ENCODE results near the gene VILL. TPM values are rescaled to one million over a fixed set of nuclear protein-coding genes. Genes with fewer than 3 reads are reported as not detected.
"Not testable (repeated sequence)": the region's sequence is repeated elsewhere in the genome, so short reads cannot be mapped to it uniquely, and the experiment has no call there.

Gene VILL
- polyA plus RNA-seq, 1 donor from 2014 or later = not detected

GRCh38 chr3:38033586-38033985 is 43.0 kb downstream of the VILL start:
- H3K9ac ChIP-seq (ENCODE audit: low read length); H3K36me3 ChIP-seq (ENCODE audit: insufficient read depth, low read length); H3K79me2 ChIP-seq (replicated peaks; ENCODE audit: insufficient read depth, low read length): not testable (repeated sequence)

DNA sequence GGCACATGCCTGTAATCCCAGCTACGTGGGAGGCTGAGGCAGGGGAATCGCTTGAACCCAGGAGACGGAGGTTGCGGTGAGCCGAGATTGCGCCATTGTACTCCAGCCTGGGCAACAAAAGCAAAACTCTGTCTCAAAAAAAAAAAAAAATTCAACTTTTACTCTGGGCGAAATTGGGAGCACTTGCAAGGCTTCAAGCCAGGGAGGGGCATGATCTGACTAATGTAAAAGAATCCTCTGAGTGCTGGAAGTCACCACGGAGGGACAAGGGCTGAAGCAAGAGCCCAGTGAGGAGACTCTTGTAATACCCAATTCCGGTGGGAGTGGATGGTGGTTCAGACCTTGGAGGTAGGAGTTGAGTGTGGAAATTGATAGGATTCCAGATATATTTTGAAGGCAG is 43.7 kb downstream of the VILL start:
- not testable (repeated sequence) for H3K9me3 ChIP-seq (ENCODE audit: low read length); H3K4me2 ChIP-seq (ENCODE audit: low read length); H3K79me2 ChIP-seq (replicated peaks; ENCODE audit: insufficient read depth, low read length); H4K20me1 ChIP-seq (ENCODE audit: insufficient read depth); H3K9ac ChIP-seq (ENCODE audit: low read length); H3K27ac ChIP-seq (ENCODE audit: low read length); H3K36me3 ChIP-seq (ENCODE audit: insufficient read depth, low read length); H3K4me3 ChIP-seq (ENCODE audit: low read length); H3F3A ChIP-seq (ENCODE audit: insufficient read depth, low read length, poor library complexity, severe bottlenecking); H2AFZ ChIP-seq (ENCODE audit: low read depth, low read length); H3K9me2 ChIP-seq (ENCODE audit: insufficient read depth, low read length)
- peaks cover 24% of the 10 kb centered on the region for H3K27me3 ChIP-seq (ENCODE audit: insufficient read depth, low read depth, low read length)

More at GRCh38 chr3:38033586-38033985, 43.0 kb downstream of the VILL start:
- H2AFZ ChIP-seq (ENCODE audit: low read depth, low read length); H3K4me3 ChIP-seq (ENCODE audit: low read length); H3K4me2 ChIP-seq (ENCODE audit: low read length); H3F3A ChIP-seq (ENCODE audit: insufficient read depth, low read length, poor library complexity, severe bottlenecking); H3K9me3 ChIP-seq (ENCODE audit: low read length); H3K9me2 ChIP-seq (ENCODE audit: insufficient read depth, low read length); H4K20me1 ChIP-seq (ENCODE audit: insufficient read depth); H3K27ac ChIP-seq (ENCODE audit: low read length): not testable (repeated sequence)
- peaks cover 23% of the 10 kb centered on the region for H3K27me3 ChIP-seq (ENCODE audit: insufficient read depth, low read depth, low read length)

DNA sequence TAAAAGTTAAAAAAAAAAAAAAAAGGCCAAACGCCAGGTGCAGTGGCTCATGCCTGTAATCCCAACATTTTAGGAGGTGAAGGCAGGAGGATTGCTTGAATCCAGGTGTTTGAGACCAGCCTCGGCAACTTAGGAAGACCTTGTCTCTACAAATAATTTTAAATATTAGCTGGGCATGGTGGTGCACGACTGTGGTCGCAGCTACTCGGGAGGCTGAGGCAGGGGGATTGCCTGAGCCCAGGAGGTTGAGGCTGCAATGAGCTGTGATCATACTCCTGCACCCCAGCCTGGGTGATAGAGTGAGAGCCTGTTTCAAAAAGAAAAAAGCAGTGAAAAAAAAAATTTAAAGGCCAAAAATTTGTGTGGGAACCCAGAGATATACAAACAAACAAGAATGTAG is 45.7 kb downstream of the VILL start:
- TF ChIP-seq, protein P1, sequence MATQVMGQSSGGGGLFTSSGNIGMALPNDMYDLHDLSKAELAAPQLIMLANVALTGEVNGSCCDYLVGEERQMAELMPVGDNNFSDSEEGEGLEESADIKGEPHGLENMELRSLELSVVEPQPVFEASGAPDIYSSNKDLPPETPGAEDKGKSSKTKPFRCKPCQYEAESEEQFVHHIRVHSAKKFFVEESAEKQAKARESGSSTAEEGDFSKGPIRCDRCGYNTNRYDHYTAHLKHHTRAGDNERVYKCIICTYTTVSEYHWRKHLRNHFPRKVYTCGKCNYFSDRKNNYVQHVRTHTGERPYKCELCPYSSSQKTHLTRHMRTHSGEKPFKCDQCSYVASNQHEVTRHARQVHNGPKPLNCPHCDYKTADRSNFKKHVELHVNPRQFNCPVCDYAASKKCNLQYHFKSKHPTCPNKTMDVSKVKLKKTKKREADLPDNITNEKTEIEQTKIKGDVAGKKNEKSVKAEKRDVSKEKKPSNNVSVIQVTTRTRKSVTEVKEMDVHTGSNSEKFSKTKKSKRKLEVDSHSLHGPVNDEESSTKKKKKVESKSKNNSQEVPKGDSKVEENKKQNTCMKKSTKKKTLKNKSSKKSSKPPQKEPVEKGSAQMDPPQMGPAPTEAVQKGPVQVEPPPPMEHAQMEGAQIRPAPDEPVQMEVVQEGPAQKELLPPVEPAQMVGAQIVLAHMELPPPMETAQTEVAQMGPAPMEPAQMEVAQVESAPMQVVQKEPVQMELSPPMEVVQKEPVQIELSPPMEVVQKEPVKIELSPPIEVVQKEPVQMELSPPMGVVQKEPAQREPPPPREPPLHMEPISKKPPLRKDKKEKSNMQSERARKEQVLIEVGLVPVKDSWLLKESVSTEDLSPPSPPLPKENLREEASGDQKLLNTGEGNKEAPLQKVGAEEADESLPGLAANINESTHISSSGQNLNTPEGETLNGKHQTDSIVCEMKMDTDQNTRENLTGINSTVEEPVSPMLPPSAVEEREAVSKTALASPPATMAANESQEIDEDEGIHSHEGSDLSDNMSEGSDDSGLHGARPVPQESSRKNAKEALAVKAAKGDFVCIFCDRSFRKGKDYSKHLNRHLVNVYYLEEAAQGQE (IDR thresholded peaks at IDR 0.05; ENCODE audit: borderline replicate concordance) = no peak
- TF ChIP-seq TAF1 (IDR thresholded peaks at IDR 0.05; ENCODE audit: low read depth) = no peak
- TF ChIP-seq MXI1 (conservative IDR thresholded peaks at IDR 0.05; ENCODE audit: poor library complexity, severe bottlenecking) = no peak
- TF ChIP-seq EP300 (conservative IDR thresholded peaks at IDR 0.05; ENCODE audit: poor library complexity, severe bottlenecking) = no peak
- TF ChIP-seq EZH2 (IDR thresholded peaks at IDR 0.05; ENCODE audit: borderline replicate concordance, insufficient read depth, low read length, poor library complexity, severe bottlenecking) = no peak
- no peak overlapping the region for H3K4me3 ChIP-seq (ENCODE audit: low read length)
- no peaks in the 10 kb centered on the region for H4K20me1 ChIP-seq (ENCODE audit: insufficient read depth)
- no peaks in the 10 kb centered on the region for H3K36me3 ChIP-seq (ENCODE audit: insufficient read depth, low read length)
- H3K4me2 ChIP-seq (ENCODE audit: low read length) = no peak overlapping the region
- H2AFZ ChIP-seq (ENCODE audit: low read depth, low read length) = no peak overlapping the region
- H3F3A ChIP-seq (ENCODE audit: insufficient read depth, low read length, poor library complexity, severe bottlenecking) = no peaks in the 10 kb centered on the region
- no peak overlapping the region for H3K9ac ChIP-seq (ENCODE audit: low read length)
- no peaks in the 10 kb centered on the region for H3K9me3 ChIP-seq (ENCODE audit: low read length)
- H3K79me2 ChIP-seq (replicated peaks; ENCODE audit: insufficient read depth, low read length) = no peaks in the 10 kb centered on the region
- no peak overlapping the region for H3K27ac ChIP-seq (ENCODE audit: low read length)
- H3K9me2 ChIP-seq (ENCODE audit: insufficient read depth, low read length) = no peaks in the 10 kb centered on the region
- H3K27me3 ChIP-seq (ENCODE audit: insufficient read depth, low read depth, low read length) = peaks cover 20% of the 10 kb centered on the region

DNA sequence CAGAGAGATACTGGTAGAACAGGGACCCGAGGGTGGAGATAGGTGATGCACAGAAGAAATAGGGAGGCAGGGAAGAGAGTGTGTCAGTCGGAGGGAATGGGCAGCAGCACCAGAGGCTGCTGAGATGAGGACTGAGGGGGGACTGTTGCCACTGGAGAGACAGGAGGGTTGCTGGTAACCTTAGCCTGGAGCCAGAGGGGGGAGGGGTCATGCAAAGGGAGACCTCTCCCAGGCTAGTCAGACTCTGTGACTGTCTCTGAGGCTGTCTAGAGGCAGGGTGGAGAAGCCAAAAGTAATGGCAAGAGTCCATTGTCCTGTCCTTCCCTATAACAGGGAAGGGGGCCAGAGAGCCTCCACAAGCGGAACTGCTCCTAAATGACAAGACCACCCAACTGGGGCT is 46.3 kb downstream of the VILL start:
- Histone ChIP-seq H3K27me3 (ENCODE audit: insufficient read depth, low read depth, low read length) (peaks cover 20% of the 10 kb centered on the region), H3K79me2 (replicated peaks; ENCODE audit: insufficient read depth, low read length) (no peaks in the 10 kb centered on the region), H3K9me2 (ENCODE audit: insufficient read depth, low read length) (no peaks in the 10 kb centered on the region), H2AFZ (ENCODE audit: low read depth, low read length) (no peak overlapping the region), H3K27ac (ENCODE audit: low read length) (no peak overlapping the region), H3K36me3 (ENCODE audit: insufficient read depth, low read length) (no peaks in the 10 kb centered on the region), H3K4me3 (ENCODE audit: low read length) (no peak overlapping the region), H3K9ac (ENCODE audit: low read length) (no peak overlapping the region), H4K20me1 (ENCODE audit: insufficient read depth) (no peaks in the 10 kb centered on the region), H3F3A (ENCODE audit: insufficient read depth, low read length, poor library complexity, severe bottlenecking) (no peaks in the 10 kb centered on the region), H3K4me2 (ENCODE audit: low read length) (no peak overlapping the region), H3K9me3 (ENCODE audit: low read length) (no peaks in the 10 kb centered on the region)
- TF ChIP-seq CTCF (IDR thresholded peaks at IDR 0.05; ENCODE audit: poor library complexity, severe bottlenecking) (no peak), MXI1 (conservative IDR thresholded peaks at IDR 0.05; ENCODE audit: poor library complexity, severe bottlenecking) (no peak), TAF1 (IDR thresholded peaks at IDR 0.05; ENCODE audit: low read depth) (no peak), EZH2 (IDR thresholded peaks at IDR 0.05; ENCODE audit: borderline replicate concordance, insufficient read depth, low read length, poor library complexity, severe bottlenecking) (no peak), POLR2AphosphoS5 (IDR thresholded peaks at IDR 0.05) (no peak)
- TF ChIP-seq, protein P1 (IDR thresholded peaks at IDR 0.05; ENCODE audit: borderline replicate concordance) = no peak
